ENCODE results near the gene TMEM213. TPM values are rescaled to one million over a fixed set of nuclear protein-coding genes. Genes with fewer than 3 reads are reported as not detected.
A peak's percentile ranks its signal among the peaks of the same experiment; 100 is the strongest.

TMEM213 gene
- polyA plus RNA-seq, 10 donors: 0.04 to 0.20 (median 0.07) TPM; not detected in 2

GRCh38 chr7:138873220-138873892 lies 75.6 kb downstream of the TMEM213 start:
- no peak for DNase-seq

GRCh38 chr7:138875794-138876193 lies 78.0 kb downstream of the TMEM213 start:
- peak in 1 of 3 donors; percentile 71 for DNase-seq

- no peak for DNase-seq
Measured at GRCh38 chr7:138876326-138876725, 78.5 kb downstream of the TMEM213 start.

DNA sequence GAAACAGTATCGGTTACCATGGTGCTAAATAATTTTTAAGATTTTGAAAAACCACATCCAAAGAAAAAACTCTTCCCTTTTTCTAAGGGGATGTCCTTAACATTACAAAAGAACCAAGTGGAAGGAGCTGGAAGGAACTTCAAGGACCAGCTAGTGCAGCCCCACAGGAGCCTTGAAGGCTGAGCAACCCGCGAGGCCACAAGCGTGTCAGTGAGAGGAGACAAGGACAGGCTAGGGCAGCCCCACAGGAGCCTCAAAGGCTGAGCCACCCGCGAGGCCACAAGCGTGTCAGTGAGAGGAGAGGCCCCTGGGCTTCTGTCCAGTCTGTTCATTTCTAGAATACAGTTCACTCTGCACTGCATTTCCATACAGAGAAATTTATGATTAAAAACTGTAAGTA lies 80.3 kb downstream of the TMEM213 start:
- no peak for DNase-seq

DNA sequence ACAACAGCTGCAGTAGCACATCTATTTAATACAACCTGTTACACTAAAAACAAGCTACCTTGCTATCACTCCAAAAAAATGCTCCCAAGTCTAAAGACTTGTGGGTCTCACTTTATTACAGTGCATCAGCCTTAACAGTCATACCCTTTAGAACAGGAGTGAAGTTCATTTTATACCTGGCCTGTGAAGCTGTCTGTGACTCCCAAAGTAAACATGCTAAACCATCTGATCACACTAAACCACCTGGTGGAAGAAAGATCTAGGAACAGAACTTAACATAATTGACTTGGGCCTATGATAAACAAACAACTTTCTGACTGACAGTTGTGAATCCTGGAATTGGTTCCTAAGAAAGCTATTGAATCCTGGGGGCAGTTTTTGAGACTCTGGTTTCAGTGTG lies 81.1 kb downstream of the TMEM213 start:
- DNase-seq: no peak

DNA sequence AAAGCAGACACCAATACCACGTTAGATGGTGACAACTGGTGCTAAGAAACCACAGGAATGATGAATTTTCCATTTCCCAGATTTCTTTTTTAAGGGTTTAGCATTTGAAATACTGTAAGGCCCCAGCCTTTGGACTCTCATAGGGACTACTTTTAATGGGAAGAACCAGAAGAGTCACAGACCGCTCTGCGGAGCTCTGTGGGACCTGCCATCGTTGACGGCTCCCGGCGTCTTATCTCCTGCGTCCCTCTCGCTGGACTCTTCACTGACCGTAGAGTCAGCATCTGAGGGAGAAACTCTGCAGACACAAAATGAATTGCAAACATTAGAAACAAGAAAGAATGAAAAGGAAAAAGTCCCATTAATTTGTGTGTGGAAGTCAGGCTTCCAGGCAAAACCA lies 81.6 kb downstream of the TMEM213 start:
- no peak for DNase-seq

- peak in 2 of 3 donors; percentile 16 to 37 for DNase-seq
Measured at GRCh38 chr7:138880881-138881578, 83.2 kb downstream of the TMEM213 start.

- DNase-seq: no peak
Measured at GRCh38 chr7:138881579-138882188, 83.9 kb downstream of the TMEM213 start.

GRCh38 chr7:138882249-138882648 lies 84.5 kb downstream of the TMEM213 start:
- DNase-seq: no peak

GRCh38 chr7:138885383-138886147 lies 87.8 kb downstream of the TMEM213 start:
- DNase-seq: no peak

DNA sequence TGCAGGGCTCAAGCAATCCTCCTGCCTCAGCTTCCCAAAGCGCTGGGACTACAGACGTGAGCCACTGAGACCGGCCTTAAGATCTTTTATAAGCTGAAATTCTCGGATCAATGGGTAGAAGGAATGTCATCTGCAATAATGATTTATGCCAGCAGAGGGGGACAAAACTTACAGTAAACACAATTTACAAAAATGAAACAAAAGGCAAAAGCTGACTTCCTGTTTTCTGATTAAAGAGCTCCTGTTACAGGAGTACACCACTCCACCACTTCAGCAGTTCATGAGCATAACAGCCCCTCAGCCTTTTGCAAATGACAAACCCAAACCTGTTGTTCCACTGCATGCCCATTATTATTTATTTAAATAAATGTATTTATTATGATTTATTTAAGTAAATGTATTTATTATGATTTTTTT lies 88.7 kb downstream of the TMEM213 start:
- DNase-seq: peak; percentile 57 to 78 (median 68)

- DNase-seq: no peak
Measured at GRCh38 chr7:138887085-138887710, 89.4 kb downstream of the TMEM213 start.

Other genes starting within 250 kb of the TMEM213 start
- gene SVOPL, start 96.6 kb upstream of the TMEM213 start, polyA plus RNA-seq (ENCODE audit: insufficient read length in 10 of 10): under 1 TPM in 1 of 10 donors, not detected in 9; 0.22 TPM
- under 1 TPM in 8 of 10 donors, not detected in 2; 0.08 to 0.35 (median 0.21) TPM for gene ATP6V0A4, start 202 bp downstream of the TMEM213 start, polyA plus RNA-seq (ENCODE audit: insufficient read length in 10 of 10)
- gene KIAA1549, start 183.4 kb downstream of the TMEM213 start, polyA plus RNA-seq (ENCODE audit: insufficient read length in 10 of 10): 10 to 100 TPM in 3 of 10 donors, 1 to 10 TPM in 7; 8.2 to 13.5 (median 9.8) TPM
- gene ZC3HAV1L, start 238.0 kb downstream of the TMEM213 start, polyA plus RNA-seq (ENCODE audit: insufficient read length in 10 of 10): 10 to 100 TPM; 12.2 to 21.1 (median 17.9) TPM